Adipocyte (in vitro differentiated cells): Measurements from ENCODE around the gene KRTAP4-9.
"Not testable (repeated sequence)": the region's sequence is repeated elsewhere in the genome, so short reads cannot be mapped to it uniquely, and the experiment has no call there.

Source experiments
- DNase-seq: peaks from one replicate; pipeline ENCODE4 v3.0.0-alpha.2; 2015; ENCODE audit warnings: low read depth
- H3K27me3 ChIP-seq: replicated peaks from 2 replicates; pipeline ENCODE4 v1.7.0; 2013; ENCODE audit warnings: mild to moderate bottlenecking, low read length, moderate library complexity; ENCODE audit not compliant: control insufficient read depth, insufficient read depth
- H3K36me3 ChIP-seq: 2 replicates; pipeline ENCODE4 v1.7.0; 2013; ENCODE audit warnings: low read length, mild to moderate bottlenecking, moderate library complexity; ENCODE audit not compliant: control insufficient read depth, insufficient read depth, severe bottlenecking
- H3K4me1 ChIP-seq: 2 replicates; pipeline ENCODE4 v1.7.0; 2013; ENCODE audit warnings: mild to moderate bottlenecking, low read length, moderate library complexity; ENCODE audit not compliant: control insufficient read depth, insufficient read depth
- H3K4me3 ChIP-seq: 2 replicates; pipeline ENCODE4 v1.7.0; 2013; ENCODE audit warnings: mild to moderate bottlenecking, low read length, moderate library complexity
- H3K9ac ChIP-seq: 2 replicates; pipeline ENCODE4 v1.7.0; 2013; ENCODE audit warnings: mild to moderate bottlenecking, low read length, moderate library complexity
- H3K9me3 ChIP-seq: 2 replicates; pipeline ENCODE4 v1.7.0; 2013; ENCODE audit warnings: mild to moderate bottlenecking, low read length, moderate library complexity; ENCODE audit not compliant: control insufficient read depth

KRTAP4-9 gene

GRCh38 chr17:41105347-41105746, at the start of gene KRTAP4-9:
KRTAP4-9 (plus strand) TSS chr17:41105389; CDS start chr17:41105389, 0 bp downstream.
- not testable (repeated sequence) for H3K9me3 ChIP-seq, DNase-seq, H3K4me1 ChIP-seq, H3K4me3 ChIP-seq, H3K9ac ChIP-seq, H3K36me3 ChIP-seq, H3K27me3 ChIP-seq

- H3K9me3 ChIP-seq = peaks cover 6% of the 10 kb centered on the region
- no peak overlapping the region for H3K4me3 ChIP-seq
- no peaks in the 10 kb centered on the region for H3K27me3 ChIP-seq
- DNase-seq = no peak
- no peaks in the 10 kb centered on the region for H3K36me3 ChIP-seq
- H3K9ac ChIP-seq = no peak overlapping the region
- peaks cover 42% of the 10 kb centered on the region for H3K4me1 ChIP-seq
Measured at GRCh38 chr17:41057547-41057946, 47.6 kb upstream of the KRTAP4-9 start.

DNA sequence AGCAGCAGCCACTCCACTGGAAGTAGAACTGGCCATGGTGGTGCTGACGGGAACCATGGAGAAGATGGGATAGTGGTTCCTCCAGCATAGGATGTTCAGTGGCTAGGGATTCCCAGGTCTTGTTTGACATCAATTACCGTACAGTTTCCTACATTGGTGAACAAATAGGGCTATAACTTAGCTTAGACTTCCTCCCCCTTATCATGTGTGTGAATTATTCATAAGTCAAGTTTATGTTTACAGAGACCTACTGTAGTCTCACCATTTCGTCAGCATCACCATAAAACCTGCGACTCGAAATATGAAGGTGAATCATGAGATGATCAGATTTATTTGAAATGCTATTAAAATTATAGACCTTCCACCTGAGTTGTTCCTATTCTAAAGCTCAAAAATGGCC, 46.4 kb upstream of the KRTAP4-9 start:
- DNase-seq = no peak
- Histone ChIP-seq H3K36me3 (no peaks in the 10 kb centered on the region), H3K9me3 (no peaks in the 10 kb centered on the region), H3K9ac (peak overlapping the region; percentile 20), H3K4me1 (peaks cover 42% of the 10 kb centered on the region), H3K27me3 (no peaks in the 10 kb centered on the region), H3K4me3 (peak overlapping the region; percentile 18)

DNA sequence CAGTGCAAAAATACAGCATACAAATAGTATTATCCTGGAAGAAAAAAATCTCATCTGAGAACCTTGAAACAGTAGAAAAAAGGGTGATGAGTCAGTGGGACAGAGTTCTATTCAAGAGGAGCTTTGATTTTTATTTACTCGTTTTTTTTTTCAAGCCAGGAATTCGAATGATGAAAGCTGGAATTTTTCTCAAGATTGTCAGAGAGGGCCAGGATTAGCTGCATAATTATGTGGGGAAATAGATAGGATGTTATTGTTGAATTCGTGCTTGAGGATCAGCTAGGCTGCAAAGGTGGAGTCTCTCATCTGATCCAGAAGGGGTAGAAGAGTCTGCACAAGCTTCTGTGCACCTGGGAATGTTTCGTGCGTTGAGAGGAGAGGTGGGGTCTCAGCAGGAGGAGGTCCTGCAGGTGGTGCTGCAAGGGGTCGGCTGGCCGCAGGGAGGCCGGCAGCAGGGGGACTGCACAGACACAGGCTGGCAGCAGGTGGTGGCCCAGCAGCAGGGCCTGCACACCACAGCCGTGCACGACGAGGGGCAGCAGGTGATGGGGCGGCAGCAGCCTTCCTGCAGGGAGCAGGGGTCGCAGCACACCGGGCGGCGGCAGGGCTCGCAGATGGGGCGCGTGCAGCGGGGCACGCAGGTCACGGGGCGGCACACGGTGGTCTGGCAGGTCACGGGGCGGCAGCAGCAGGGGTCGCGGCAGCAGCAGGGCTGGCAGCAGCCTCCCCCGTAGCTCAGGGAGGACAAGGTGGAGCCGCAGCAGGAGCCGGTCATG, 45.7 kb upstream of the KRTAP4-9 start:
- not testable (repeated sequence) for H3K27me3 ChIP-seq, H3K36me3 ChIP-seq, H3K9me3 ChIP-seq, H3K4me3 ChIP-seq
- DNase-seq = peak; percentile 89
- H3K9ac ChIP-seq = peak overlapping the region; percentile 46
- peaks cover 42% of the 10 kb centered on the region for H3K4me1 ChIP-seq

DNA sequence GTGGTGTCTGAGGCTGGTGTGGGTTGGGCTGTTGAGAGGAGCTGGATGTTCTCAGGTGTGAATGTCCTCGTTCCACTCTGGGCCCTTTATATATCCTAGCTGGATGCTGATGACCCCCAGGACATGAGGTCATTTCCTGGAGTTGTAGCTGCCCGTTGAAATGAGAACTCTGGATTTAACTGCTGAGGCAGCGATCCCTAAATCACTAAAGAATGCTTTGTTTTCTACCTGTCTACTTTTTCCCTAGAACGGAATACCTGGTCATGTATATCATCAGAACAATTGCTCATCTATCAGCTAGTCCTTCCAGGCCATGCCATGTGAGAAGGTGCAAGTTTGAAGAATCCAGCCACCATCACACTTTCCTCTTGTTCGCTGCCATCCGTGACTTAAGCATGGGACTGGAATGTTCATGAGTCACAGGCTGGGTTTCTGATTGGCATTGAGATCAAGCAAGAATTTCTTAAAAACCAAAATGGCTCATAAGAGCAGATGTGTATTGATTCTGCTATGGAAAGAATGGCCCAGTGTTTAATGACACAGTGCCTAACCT, 45.1 kb upstream of the KRTAP4-9 start, which contains the start of gene KRTAP2-3:
Gene KRTAP2-3 (minus strand): TSS at position 63 of the 553 bp plus-strand sequence. CDS start 64 bp downstream, outside the sequence.
- peaks cover 42% of the 10 kb centered on the region for H3K4me1 ChIP-seq
- H3K4me3 ChIP-seq = peak within 1 kb of the TSS; percentile 18
- peak within 1 kb of the TSS; percentile 52 for H3K9ac ChIP-seq
- H3K9me3 ChIP-seq = no peaks in the 10 kb centered on the region
- DNase-seq = peak; percentile 91
- H3K36me3 ChIP-seq = no peaks in the 10 kb centered on the region
- no peaks in the 10 kb centered on the region for H3K27me3 ChIP-seq

DNA sequence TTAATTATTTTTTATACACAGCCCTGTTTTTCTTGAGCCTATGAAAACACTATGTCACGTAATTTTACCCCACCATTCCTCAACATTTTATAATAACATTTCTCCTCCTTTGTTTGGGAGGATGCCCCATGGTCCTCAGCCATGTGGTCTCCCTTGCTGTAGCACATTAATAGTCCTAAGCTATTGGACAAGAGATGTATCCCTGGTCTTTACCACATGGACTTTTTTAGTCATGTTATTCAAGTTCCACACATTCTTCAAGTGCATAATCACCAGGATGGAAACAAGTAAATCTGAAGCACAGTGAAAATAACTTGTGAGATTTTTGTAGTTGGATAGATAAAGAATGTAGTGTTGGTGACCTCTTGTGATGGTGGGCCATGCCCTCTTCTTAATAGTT, 43.2 kb upstream of the KRTAP4-9 start:
- H3K9ac ChIP-seq = peak overlapping the region; percentile 67
- no peaks in the 10 kb centered on the region for H3K27me3 ChIP-seq
- no peaks in the 10 kb centered on the region for H3K9me3 ChIP-seq
- H3K4me3 ChIP-seq = no peak overlapping the region
- DNase-seq = peak; percentile 80
- no peaks in the 10 kb centered on the region for H3K36me3 ChIP-seq
- peaks cover 42% of the 10 kb centered on the region for H3K4me1 ChIP-seq

- Histone ChIP-seq H3K27me3 (no peaks in the 10 kb centered on the region), H3K4me3 (no peak overlapping the region), H3K4me1 (peaks cover 41% of the 10 kb centered on the region), H3K9ac (no peak overlapping the region), H3K36me3 (no peaks in the 10 kb centered on the region), H3K9me3 (no peaks in the 10 kb centered on the region)
- DNase-seq = no peak
Measured at GRCh38 chr17:41063449-41063848, 41.7 kb upstream of the KRTAP4-9 start.

DNA sequence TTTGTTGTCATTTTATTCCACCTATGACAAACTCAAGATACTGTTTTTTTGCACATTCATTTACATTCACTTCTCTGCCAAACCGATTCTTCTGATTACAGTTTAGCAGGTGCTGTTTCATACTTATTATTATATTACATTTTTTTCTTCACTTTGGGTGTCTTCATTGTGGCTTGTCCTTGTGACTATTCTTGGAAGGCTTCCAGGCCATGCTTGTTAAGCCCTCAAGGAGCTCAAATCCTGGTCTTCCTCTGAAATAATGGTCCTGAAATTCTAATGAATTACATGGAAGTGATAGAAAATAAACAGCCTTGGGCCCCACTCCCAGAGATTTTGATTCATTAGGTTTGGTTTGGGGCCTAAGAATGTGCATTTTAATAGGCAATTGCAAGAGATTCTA, 40.9 kb upstream of the KRTAP4-9 start:
- no peaks in the 10 kb centered on the region for H3K27me3 ChIP-seq
- no peak overlapping the region for H3K9ac ChIP-seq
- no peaks in the 10 kb centered on the region for H3K9me3 ChIP-seq
- no peaks in the 10 kb centered on the region for H3K36me3 ChIP-seq
- peaks cover 33% of the 10 kb centered on the region for H3K4me1 ChIP-seq
- DNase-seq = no peak
- no peak overlapping the region for H3K4me3 ChIP-seq

DNA sequence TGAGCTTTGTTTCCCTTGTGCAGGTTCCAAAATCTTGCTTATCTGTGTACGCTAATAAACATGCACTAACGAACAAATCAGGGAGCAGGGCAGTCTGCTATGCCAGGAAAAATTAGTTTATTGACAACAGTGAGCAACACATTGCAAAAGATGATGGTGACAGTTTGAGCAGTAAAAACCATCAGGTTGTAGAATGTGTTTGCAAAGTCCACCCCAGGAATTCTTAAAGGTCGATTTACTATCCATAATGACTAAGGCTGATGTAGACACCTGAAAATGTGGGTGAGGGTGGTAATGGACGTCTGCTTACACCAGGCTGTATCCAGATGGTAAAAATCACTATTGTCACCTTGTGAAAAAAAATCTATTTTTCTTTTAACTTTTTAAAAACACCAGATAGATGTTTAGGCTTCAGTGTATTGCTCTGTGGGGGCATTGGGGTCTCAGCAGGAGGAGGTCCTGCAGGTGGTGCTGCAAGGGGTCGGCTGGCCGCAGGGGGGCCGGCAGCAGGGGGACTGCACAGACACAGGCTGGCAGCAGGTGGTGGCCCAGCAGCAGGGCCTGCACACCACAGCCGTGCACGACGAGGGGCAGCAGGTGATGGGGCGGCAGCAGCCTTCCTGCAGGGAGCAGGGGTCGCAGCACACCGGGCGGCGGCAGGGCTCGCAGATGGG, 40.0 kb upstream of the KRTAP4-9 start:
- not testable (repeated sequence) for H3K4me3 ChIP-seq, H3K9ac ChIP-seq, H3K9me3 ChIP-seq, H3K36me3 ChIP-seq, DNase-seq, H3K27me3 ChIP-seq
- peaks cover 26% of the 10 kb centered on the region for H3K4me1 ChIP-seq

GRCh38 chr17:41065829-41066624, 39.2 kb upstream of the KRTAP4-9 start, which contains the start of gene KRTAP2-4:
KRTAP2-4 (minus strand) TSS chr17:41065879; CDS start chr17:41065845, 34 bp downstream.
- Histone ChIP-seq H3K36me3 (no peaks in the 10 kb centered on the region), H3K9ac (no peak within 1 kb of the TSS), H3K27me3 (no peaks in the 10 kb centered on the region), H3K9me3 (no peaks in the 10 kb centered on the region), H3K4me3 (no peak within 1 kb of the TSS), H3K4me1 (peaks cover 18% of the 10 kb centered on the region)
- peak; percentile 57 for DNase-seq

DNA sequence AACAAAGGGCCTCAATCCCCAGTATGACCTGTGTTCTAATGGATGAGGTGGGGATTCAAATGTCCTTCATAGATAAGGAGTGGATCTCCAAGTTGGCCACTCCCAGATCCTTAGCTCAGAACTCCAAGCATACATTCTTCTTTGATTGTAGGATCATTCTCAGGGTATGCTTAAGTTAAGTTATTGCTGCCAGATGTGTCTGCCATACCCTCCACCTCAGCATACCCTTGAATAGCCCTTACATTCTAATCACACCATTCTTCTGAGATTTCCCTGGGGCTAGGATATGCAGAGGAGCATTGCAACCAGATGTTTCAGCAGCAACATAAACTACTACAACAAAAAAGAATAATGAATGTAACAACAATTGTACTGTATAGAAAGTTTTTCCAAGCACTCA, 37.9 kb upstream of the KRTAP4-9 start:
- peak; percentile 82 for DNase-seq
- Histone ChIP-seq H3K9ac (no peak overlapping the region), H3K4me3 (no peak overlapping the region), H3K36me3 (no peaks in the 10 kb centered on the region), H3K4me1 (peaks cover 6% of the 10 kb centered on the region), H3K27me3 (no peaks in the 10 kb centered on the region), H3K9me3 (no peaks in the 10 kb centered on the region)
